Measurements from ENCODE around the gene CDH22.

- TF ChIP-seq EZH2phosphoT487 (IDR thresholded peaks at IDR 0.05; ENCODE audit: low read depth) = no peak
- TF ChIP-seq, protein P1, sequence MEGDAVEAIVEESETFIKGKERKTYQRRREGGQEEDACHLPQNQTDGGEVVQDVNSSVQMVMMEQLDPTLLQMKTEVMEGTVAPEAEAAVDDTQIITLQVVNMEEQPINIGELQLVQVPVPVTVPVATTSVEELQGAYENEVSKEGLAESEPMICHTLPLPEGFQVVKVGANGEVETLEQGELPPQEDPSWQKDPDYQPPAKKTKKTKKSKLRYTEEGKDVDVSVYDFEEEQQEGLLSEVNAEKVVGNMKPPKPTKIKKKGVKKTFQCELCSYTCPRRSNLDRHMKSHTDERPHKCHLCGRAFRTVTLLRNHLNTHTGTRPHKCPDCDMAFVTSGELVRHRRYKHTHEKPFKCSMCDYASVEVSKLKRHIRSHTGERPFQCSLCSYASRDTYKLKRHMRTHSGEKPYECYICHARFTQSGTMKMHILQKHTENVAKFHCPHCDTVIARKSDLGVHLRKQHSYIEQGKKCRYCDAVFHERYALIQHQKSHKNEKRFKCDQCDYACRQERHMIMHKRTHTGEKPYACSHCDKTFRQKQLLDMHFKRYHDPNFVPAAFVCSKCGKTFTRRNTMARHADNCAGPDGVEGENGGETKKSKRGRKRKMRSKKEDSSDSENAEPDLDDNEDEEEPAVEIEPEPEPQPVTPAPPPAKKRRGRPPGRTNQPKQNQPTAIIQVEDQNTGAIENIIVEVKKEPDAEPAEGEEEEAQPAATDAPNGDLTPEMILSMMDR (IDR thresholded peaks at IDR 0.05; ENCODE audit: low read depth, low read length) = no peak
These were observed 4.9 kb upstream of the CDH22 start for GRCh38 chr20:46312945-46313861.
